B cell (primary cell): ENCODE results near the gene TSC22D4. TPM values are rescaled to one million over a fixed set of nuclear protein-coding genes. Genes with fewer than 3 reads are reported as not detected.

Experiments
- ATAC-seq: fragments of 200-7000 bp; cut with Tn5 transposase; one replicate; pipeline ENCODE4 v1.10.0; 2021; ENCODE audit warnings: low read depth, mild to moderate bottlenecking, moderate number of reproducible peaks, moderate library complexity
- CTCF ChIA-PET: fragments of 350-600 bp; sonication (Branson Sonifier 250); formaldehyde crosslinking; loops from one replicate; lab custom pipeline; 2021; ENCODE audit warnings: antibody characterized with exemption, inconsistent platforms; lab: Charles Lee
- POLR2A ChIA-PET: fragments of 350-600 bp; sonication (Branson Sonifier 250); formaldehyde crosslinking; loops from one replicate; lab custom pipeline; 2021; ENCODE audit warnings: antibody characterized with exemption; lab: Charles Lee
- DNase-seq: peaks from one replicate; pipeline ENCODE4 v3.0.0; 2013
- H2AFZ ChIP-seq: 2 replicates; pipeline ENCODE4 v1.6.1; 2012; ENCODE audit warnings: mild to moderate bottlenecking, low read depth, low read length; ENCODE audit not compliant: insufficient read depth, poor library complexity, severe bottlenecking
- H3K27ac ChIP-seq, 2 donors: 1 replicate in 1 of 2; 2 replicates in 1 of 2; pipeline ENCODE4 v1.5.1; 2012 to 2013; ENCODE audit warnings: low read length in 2 of 2, mild to moderate bottlenecking in 2 of 2, moderate library complexity in 1 of 2
- H3K27me3 ChIP-seq, 4 experiments: fragments of 200-600 bp in 1 of 4; sonication (generic) in 1 of 4; replicated peaks in 1 of 4; 1 replicate in 2 of 4; 2 replicates in 2 of 4; pipeline versions ENCODE4 v1.6.1 to v1.7.0; 2013 to 2016; ENCODE audit warnings: low read length in 3 of 4, mild to moderate bottlenecking in 2 of 4, mixed read lengths in 1 of 4, moderate library complexity in 1 of 4; ENCODE audit not compliant: insufficient read depth in 4 of 4, control insufficient read depth in 3 of 4; ENCODE audit errors: control extremely low read depth in 1 of 4
- H3K36me3 ChIP-seq, 2 experiments: replicated peaks in 1 of 2; 1 replicate in 1 of 2; 2 replicates in 1 of 2; pipeline versions ENCODE4 v1.6.1 to v1.7.1; 2013; ENCODE audit warnings: low read length in 1 of 2; ENCODE audit not compliant: insufficient read depth in 2 of 2, control insufficient read depth in 1 of 2; ENCODE audit errors: control extremely low read depth in 1 of 2, extremely low read depth in 1 of 2
- H3K4me1 ChIP-seq, 2 donors: fragments of 200-600 bp in 1 of 2; sonication (generic) in 1 of 2; 1 replicate in 1 of 2; 2 replicates in 1 of 2; pipeline versions ENCODE4 v1.5.1 to v1.6.1; 2013 to 2017; ENCODE audit warnings: low read length in 2 of 2; ENCODE audit not compliant: control insufficient read depth in 2 of 2, insufficient read depth in 2 of 2
- H3K4me2 ChIP-seq: replicated peaks from 2 replicates; pipeline ENCODE3; 2012; ENCODE audit warnings: mild to moderate bottlenecking, low read depth, low read length; ENCODE audit not compliant: poor library complexity, severe bottlenecking
- H3K4me3 ChIP-seq, 5 experiments: fragments of 200-600 bp in 1 of 5; sonication (generic) in 1 of 5; 1 replicate in 3 of 5; 2 replicates in 2 of 5; pipeline versions ENCODE4 v1.5.1 to v1.7.0; 2011 to 2016; ENCODE audit warnings: low read length in 4 of 5, mild to moderate bottlenecking in 4 of 5, low read depth in 2 of 5, control low read depth in 1 of 5, moderate library complexity in 1 of 5; ENCODE audit not compliant: insufficient read depth in 1 of 5; ENCODE audit errors: control extremely low read depth in 1 of 5, extremely low read depth in 1 of 5
- H3K79me2 ChIP-seq: fragments of 200-600 bp; sonication (generic); one replicate; pipeline ENCODE4 v1.6.0; 2016; ENCODE audit warnings: low read length; ENCODE audit not compliant: control insufficient read depth, insufficient read depth
- H3K9ac ChIP-seq: fragments of 200-600 bp; sonication (generic); 2 replicates; pipeline ENCODE4 v1.6.1; 2017; ENCODE audit warnings: mild to moderate bottlenecking, low read length, moderate library complexity
- H3K9me3 ChIP-seq, 3 donors: one replicate each; pipeline versions ENCODE4 v1.6.1 to v1.7.1; 2013; ENCODE audit warnings: low read length in 2 of 3; ENCODE audit not compliant: control insufficient read depth in 2 of 3, insufficient read depth in 1 of 3; ENCODE audit errors: control extremely low read depth in 1 of 3
- H4K20me1 ChIP-seq: 2 replicates; pipeline ENCODE4 v1.6.0; 2012; ENCODE audit warnings: mild to moderate bottlenecking, low read length; ENCODE audit not compliant: insufficient read depth, control insufficient read depth, poor library complexity, severe bottlenecking
- H3K27ac Mint-ChIP-seq: one replicate; pipeline ENCODE4 v1.8.0; 2021; ENCODE audit warnings: mixed read lengths
- H3K27me3 Mint-ChIP-seq: one replicate; pipeline ENCODE4 v1.8.0; 2021; ENCODE audit warnings: mixed read lengths
- H3K4me1 Mint-ChIP-seq: one replicate; pipeline ENCODE4 v1.8.0; 2021; ENCODE audit warnings: mixed read lengths
- H3K4me3 Mint-ChIP-seq: one replicate; pipeline ENCODE4 v1.8.0; 2021; ENCODE audit warnings: mixed read lengths
- H3K9me3 Mint-ChIP-seq: one replicate; pipeline ENCODE4 v1.8.0; 2022; ENCODE audit warnings: mixed read lengths; ENCODE audit not compliant: insufficient read depth
- EZH2 ChIP-seq: IDR thresholded peaks from 2 replicates; pipeline ENCODE4 v1.6.1; 2012; ENCODE audit warnings: borderline replicate concordance, low read depth, mild to moderate bottlenecking, moderate library complexity, low read length; ENCODE audit not compliant: insufficient read depth, poor library complexity, severe bottlenecking
- WGBS: methylation state at CpG from one replicate; pipeline ENCODE4 v1.1.5; 2013; ENCODE audit warnings: missing lambda C conversion rate; ENCODE audit not compliant: insufficient coverage; 5-methylcytosine and 5-hydroxymethylcytosine counted together
- intact Hi-C: fragments of 100-400 bp; cut with micrococcal nuclease; formaldehyde crosslinking; loops from one replicate; pipeline ENCODE4 v1.10.0; 2022
- polyA plus RNA-seq: library from polyadenylated mRNA; depleted of rRNA; stranded (reverse); fragments of >200 nt; gene quantifications from 2 replicates; pipeline ENCODE4 v1.2.3, GENCODE V29; 2012
- total RNA-seq, 2 donors: library from RNA; stranded (reverse); fragments of 120-200 nt in 1 of 2; gene quantifications; 1 replicate in 1 of 2; 2 replicates in 1 of 2; pipeline versions ENCODE4 v1.2.3 to v1.2.4, GENCODE V29; 2013 to 2022
- TF ChIP-seq, protein P1 (sequence below): fragments of 200-600 bp; IDR thresholded peaks from one replicate; pipeline ENCODE4 v1.8.0; 2022; ENCODE audit warnings: antibody characterized with exemption, mild to moderate bottlenecking

The TSC22D4 gene
- total and polyA plus RNA-seq, 2 donors (not counting 1 experiment from before 2014, with no cell fraction given) = 80.2 to 92.8 TPM

DNA sequence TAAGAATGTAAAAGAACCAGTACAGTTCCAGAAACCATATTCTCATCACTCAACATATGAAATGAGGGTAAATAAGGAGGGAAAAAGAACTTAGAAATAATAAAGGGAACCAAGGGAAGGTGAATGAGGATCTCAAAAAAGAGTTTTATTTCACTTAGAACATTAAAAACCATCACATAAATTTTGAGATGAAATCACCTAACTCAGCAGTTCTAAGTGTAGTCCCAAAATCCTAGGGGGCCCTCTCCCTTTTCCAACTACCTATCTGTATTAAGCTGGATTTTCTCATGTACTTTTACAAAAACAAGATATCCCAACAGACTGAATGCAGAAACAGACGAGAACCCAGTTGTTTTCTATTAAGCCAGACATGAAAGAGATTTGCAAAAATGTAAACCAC is 53.7 kb downstream of the TSC22D4 start:
- peaks cover under 1% of the 10 kb centered on the region for H4K20me1 ChIP-seq
- H3K79me2 ChIP-seq = no peaks in the 10 kb centered on the region
- no peak overlapping the region for H3K9ac ChIP-seq
- H3K9me3 ChIP-seq = peaks cover 0 to 7% (median 0%) of the 10 kb centered on the region in 3 donors
- no CpG with 5 or more reads among the region's 1 CpG for WGBS
- intact Hi-C loops = no loop called here
- no peak for ATAC-seq
- DNase-seq = no peak
- ChIA-PET POLR2A (no interaction called here), CTCF (interaction anchor here (0.5 to 1.6 kb wide), 3 partner anchors 18 to 354 kb away, joined by 3 to 5 read pairs (median 3); no protein-coding TSS in a partner anchor)
- no peak overlapping the region for H3K4me3 ChIP-seq
- no peak overlapping the region for H3K4me3 Mint-ChIP-seq
- no peak overlapping the region for H3K27ac ChIP-seq
- no peak overlapping the region for H3K4me2 ChIP-seq
- H3K4me1 Mint-ChIP-seq = peaks cover 9% of the 10 kb centered on the region
- no peaks in the 10 kb centered on the region for H3K27me3 ChIP-seq
- no peaks in the 10 kb centered on the region for H3K9me3 Mint-ChIP-seq
- H3K36me3 ChIP-seq = peaks cover 1 to 3% of the 10 kb centered on the region in 2 experiments
- H3K27me3 Mint-ChIP-seq = no peaks in the 10 kb centered on the region
- no peak overlapping the region for H2AFZ ChIP-seq
- H3K27ac Mint-ChIP-seq = no peak overlapping the region
- TF ChIP-seq EZH2 = no peak
- TF ChIP-seq, protein P1, sequence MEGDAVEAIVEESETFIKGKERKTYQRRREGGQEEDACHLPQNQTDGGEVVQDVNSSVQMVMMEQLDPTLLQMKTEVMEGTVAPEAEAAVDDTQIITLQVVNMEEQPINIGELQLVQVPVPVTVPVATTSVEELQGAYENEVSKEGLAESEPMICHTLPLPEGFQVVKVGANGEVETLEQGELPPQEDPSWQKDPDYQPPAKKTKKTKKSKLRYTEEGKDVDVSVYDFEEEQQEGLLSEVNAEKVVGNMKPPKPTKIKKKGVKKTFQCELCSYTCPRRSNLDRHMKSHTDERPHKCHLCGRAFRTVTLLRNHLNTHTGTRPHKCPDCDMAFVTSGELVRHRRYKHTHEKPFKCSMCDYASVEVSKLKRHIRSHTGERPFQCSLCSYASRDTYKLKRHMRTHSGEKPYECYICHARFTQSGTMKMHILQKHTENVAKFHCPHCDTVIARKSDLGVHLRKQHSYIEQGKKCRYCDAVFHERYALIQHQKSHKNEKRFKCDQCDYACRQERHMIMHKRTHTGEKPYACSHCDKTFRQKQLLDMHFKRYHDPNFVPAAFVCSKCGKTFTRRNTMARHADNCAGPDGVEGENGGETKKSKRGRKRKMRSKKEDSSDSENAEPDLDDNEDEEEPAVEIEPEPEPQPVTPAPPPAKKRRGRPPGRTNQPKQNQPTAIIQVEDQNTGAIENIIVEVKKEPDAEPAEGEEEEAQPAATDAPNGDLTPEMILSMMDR = no peak
- H3K4me1 ChIP-seq = peaks cover 5 to 7% of the 10 kb centered on the region in 2 donors

DNA sequence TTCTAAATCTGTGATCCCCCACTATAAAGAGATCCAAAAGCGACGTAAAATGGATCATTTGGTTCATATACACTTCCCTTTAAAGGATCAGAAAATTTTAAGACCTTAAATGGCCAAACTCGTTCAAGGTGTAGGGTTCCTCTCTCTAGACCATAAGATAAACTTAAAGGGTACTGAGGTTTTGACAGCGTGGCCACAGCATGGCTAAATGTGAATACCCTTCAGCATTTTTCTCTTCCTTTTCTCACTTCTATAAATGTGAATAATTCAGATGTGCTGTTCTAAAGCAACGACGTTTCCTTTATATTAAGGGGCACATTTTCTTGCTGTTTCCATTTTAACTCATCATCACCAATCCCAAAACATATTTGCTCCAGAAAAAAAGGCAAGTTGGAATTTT is 55.7 kb downstream of the TSC22D4 start:
- no peak for ATAC-seq
- no CpG with 5 or more reads among the region's 6 CpGs for WGBS
- ChIA-PET CTCF (interaction anchor here (0.6 to 1.1 kb wide), 2 partner anchors 228 to 291 kb away, joined by 3 read pairs; no protein-coding TSS in a partner anchor), POLR2A (no interaction called here)
- Mint-ChIP-seq H3K27me3 (no peaks in the 10 kb centered on the region), H3K27ac (no peak overlapping the region), H3K4me3 (no peak overlapping the region), H3K4me1 (peaks cover 6% of the 10 kb centered on the region), H3K9me3 (no peaks in the 10 kb centered on the region)
- Histone ChIP-seq H3K36me3 (peaks cover 1 to 3% of the 10 kb centered on the region in 2 experiments), H3K9ac (no peak overlapping the region), H4K20me1 (no peaks in the 10 kb centered on the region), H3K4me3 (no peak overlapping the region), H3K27ac (no peak overlapping the region), H3K27me3 (no peaks in the 10 kb centered on the region), H3K79me2 (no peaks in the 10 kb centered on the region), H2AFZ (no peak overlapping the region), H3K9me3 (peaks cover 0 to 7% (median 0%) of the 10 kb centered on the region in 3 donors), H3K4me2 (no peak overlapping the region), H3K4me1 (peaks cover 5 to 7% of the 10 kb centered on the region in 2 donors)
- TF ChIP-seq, protein P1 = no peak
- no peak for DNase-seq
- intact Hi-C loops = no loop called here
